CD4-positive, alpha-beta T cell treated with Interleukin-15 for 1 hour (primary cell): ENCODE results near the gene DEPDC1B.
"Not testable (repeated sequence)": the region's sequence is repeated elsewhere in the genome, so short reads cannot be mapped to it uniquely, and the experiment has no call there.

Source experiments
- DNase-seq: peaks from one replicate; pipeline ENCODE4 v3.0.0-alpha.2; 2020

The DEPDC1B gene

GRCh38 chr5:60698336-60698735 lies 1.6 kb downstream of the DEPDC1B start:
- DNase-seq, result no peak

GRCh38 chr5:60690326-60690725 lies 9.6 kb downstream of the DEPDC1B start:
- no peak for DNase-seq

GRCh38 chr5:60688980-60689379 lies 11.0 kb downstream of the DEPDC1B start:
- no peak for DNase-seq

DNA sequence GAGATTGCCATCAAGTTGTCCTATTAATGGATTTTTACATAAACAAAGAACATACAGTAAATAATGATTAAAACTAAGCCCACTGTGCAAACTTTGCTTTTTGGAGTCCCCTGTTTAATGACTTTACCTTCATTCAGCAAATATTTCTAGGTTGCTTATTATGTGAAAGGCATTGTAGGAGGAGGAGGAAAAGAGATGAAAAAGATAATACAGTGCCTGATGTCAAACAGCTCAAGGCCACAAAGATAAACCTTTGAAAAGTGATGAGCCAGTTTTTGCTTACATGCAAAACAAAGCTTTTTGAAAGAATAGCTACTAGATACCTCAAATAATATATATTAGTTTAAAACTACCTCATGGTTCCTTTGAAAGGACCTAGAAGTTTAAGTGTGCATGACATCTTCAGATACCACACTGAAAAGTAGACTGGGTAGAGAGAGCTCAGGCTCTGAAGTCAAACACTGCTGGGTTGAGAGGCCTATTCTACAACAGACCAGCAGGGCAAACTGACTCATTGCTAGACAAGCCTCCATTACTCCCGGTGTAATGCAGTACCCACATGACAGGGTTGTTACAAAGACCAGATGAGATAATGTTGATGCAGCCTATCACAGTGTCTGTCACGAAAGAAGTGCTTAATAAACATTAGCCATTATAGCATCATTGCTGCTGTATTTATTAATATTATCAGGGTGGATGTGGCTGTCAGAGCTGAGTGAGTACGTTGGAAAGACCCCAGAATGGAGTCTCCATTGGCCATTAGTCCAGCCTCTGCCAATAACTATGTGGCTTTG lies 11.8 kb downstream of the DEPDC1B start:
- DNase-seq, result no peak

GRCh38 chr5:60686157-60686556 lies 13.8 kb downstream of the DEPDC1B start:
- DNase-seq, result no peak

DNA sequence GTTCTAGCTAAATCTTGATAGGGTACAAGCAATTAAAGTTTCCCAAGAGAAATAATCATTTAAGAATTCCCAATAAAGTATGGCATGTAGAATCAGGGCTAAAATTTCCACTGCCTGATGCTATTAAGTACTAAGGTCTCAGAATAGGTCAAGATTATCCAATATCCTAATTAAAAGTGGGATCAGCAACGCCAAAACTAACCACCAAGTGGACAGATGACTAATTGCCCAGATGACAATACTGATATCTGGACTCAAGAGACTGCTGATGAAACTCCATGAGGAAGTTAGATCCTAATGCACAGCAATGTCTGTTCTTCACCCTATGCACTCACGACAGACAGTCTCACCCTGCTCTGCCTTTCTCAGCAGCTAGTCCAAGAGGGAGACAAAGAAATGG lies 14.3 kb downstream of the DEPDC1B start:
- DNase-seq, result no peak

- no peak for DNase-seq
These were observed 14.9 kb downstream of the DEPDC1B start for GRCh38 chr5:60685028-60685427.

- DNase-seq, result not testable (repeated sequence)
These were observed 18.0 kb downstream of the DEPDC1B start for GRCh38 chr5:60682007-60682406.

- DNase-seq, result no peak
These were observed 20.1 kb downstream of the DEPDC1B start for GRCh38 chr5:60679816-60680215.

- DNase-seq, result no peak
These were observed 21.9 kb downstream of the DEPDC1B start for GRCh38 chr5:60677850-60678664.

GRCh38 chr5:60675286-60675685 lies 24.7 kb downstream of the DEPDC1B start:
- DNase-seq, result no peak

DNA sequence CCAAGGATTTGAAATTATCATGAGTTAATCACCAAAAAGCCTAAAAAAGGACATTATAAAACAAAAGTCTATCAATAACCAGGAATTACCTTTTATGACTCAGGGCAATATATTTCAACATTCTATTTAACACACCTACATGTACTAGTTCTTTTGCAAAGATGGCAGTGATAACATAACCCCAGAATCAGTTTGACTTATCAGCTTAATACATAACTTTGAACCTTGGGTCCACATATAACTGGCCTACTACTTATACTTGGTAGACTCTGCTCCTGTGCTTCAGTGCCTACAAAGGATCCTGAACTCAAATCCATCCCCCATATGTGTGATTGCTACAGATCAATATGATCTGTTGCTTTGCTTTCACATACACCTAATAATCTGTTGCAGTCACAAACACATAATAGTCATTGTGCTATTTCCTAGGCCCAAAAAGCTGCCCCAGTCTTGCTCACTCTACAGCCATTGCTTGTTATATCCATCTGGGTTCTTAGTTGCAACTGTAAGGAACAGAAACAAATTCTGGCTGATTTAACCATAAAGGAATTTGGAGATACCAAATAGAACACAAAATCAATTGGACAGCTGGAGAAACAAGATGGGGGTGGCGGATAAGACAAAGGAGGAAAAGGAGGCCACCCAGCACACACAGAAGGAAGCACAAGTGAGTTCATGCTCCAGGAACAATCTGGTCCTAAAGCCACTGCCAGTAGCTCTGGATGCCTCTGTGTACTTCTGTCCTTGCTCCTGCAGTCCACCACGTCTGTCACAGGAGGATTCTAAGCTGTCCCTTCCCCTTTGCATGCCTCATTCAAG lies 25.5 kb downstream of the DEPDC1B start:
- no peak for DNase-seq

GRCh38 chr5:60673334-60673733 lies 26.6 kb downstream of the DEPDC1B start:
- DNase-seq, result no peak

- no peak for DNase-seq
These were observed 27.2 kb downstream of the DEPDC1B start for GRCh38 chr5:60672693-60673264.

GRCh38 chr5:60671899-60672692 lies 27.9 kb downstream of the DEPDC1B start:
- DNase-seq, result no peak

GRCh38 chr5:60670749-60671148 lies 29.2 kb downstream of the DEPDC1B start:
- DNase-seq, result no peak

- DNase-seq, result no peak
These were observed 31.2 kb downstream of the DEPDC1B start for GRCh38 chr5:60668686-60669304.

DNA sequence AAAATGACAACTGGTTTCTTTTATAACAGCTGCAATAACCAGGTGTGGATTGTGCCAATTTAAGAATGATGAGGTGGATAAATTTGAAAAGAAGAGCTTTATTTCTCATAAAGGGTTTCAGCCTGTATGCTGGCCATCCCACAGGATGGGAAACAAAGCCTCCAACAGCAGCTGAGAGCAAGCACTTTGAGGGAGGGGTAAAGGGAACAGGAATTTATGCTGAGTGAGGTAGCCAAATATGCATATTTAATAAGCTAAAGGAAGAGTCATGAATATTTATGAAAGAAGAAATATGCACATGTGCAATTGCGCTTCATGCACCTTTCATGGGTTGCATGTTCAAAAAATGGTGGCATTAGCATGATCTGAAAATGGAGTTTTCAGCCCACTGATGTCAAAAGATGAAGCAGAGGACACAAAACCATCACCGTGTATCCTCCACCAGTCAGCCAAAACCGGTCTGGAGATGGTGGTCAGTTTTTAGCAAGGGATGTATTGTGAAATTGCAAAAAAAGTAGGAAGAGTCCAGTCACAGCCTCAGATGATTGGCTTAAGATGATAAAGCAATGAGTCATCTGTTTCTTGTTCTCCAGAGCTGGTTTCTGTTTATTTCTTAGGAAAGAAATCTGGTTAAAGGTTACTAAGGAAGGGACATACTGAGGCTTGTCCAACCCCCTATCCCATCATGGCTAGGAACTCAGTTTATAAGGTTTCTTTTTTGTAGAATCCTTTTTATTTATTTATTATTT lies 47.9 kb downstream of the DEPDC1B start:
- no peak for DNase-seq

DNA sequence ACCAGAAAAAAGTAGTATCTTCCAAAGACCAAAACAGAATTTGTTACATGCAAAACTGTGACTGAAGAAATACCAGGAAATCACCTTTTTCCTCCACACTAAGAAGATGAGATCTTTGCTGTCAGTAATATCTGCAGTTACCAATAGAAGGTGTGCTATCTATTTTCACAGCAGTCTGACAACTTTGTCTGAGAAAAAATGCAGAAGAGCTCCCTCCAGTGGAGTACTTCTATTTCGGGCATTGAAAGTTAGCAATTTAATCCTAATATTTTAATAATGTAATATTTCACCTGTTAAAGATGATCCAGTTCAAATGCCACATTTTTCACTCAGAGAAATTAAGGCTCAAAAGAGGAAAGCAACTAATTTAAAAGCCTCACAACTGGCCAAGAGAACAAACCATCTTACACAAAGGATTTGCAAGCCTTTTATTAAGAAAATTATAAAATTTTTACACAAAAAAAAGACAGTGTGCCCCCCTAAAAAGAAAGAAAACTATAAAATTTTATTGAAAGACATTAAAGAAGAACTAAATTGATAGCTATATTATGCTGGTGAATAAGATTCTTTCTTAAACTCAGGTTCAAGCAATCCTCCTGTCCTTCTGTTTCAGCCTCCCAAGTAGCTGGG lies 50.6 kb downstream of the DEPDC1B start:
- DNase-seq, result no peak

DNA sequence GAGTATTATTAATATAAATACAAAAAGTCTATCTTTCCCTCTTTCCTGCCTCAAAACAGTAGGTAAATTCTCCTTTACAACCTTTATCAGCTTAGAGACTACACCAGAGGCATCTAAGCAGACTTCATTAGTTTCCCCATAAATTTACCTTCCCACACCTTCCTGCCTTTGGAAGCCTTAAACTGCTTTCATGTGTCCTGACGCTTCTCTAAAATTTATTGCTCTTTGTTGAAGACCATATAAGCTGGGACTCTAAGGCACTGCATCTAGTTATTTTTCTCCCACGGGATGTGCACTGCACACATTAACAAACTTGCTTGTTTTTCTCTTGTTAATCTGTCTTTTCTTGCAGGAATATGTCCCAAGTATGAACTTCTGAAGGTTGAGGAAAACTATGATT lies 51.8 kb downstream of the DEPDC1B start:
- DNase-seq, result no peak
